Keratinocyte (primary cell): ENCODE data around the gene SLC9A4.

Experiments used
- EZH2 ChIP-seq: IDR thresholded peaks from one replicate; pipeline ENCODE4 v1.6.1; 2012; ENCODE audit warnings: inconsistent platforms, mild to moderate bottlenecking, low read length, moderate library complexity
- TF ChIP-seq, protein P1 (sequence below), 3 experiments: IDR thresholded peaks in 1 of 3; conservative IDR thresholded peaks in 1 of 3; optimal IDR thresholded peaks in 1 of 3; 2 replicates in 2 of 3; 3 replicates in 1 of 3; pipeline versions ENCODE3 to v1.5.1; 2011; ENCODE audit warnings: low read length in 3 of 3, mild to moderate bottlenecking in 3 of 3, moderate library complexity in 2 of 3, control low read depth in 1 of 3, inconsistent platforms in 1 of 3; ENCODE audit not compliant: insufficient read depth in 2 of 3; ENCODE audit errors: extremely low read depth in 1 of 3

DNA sequence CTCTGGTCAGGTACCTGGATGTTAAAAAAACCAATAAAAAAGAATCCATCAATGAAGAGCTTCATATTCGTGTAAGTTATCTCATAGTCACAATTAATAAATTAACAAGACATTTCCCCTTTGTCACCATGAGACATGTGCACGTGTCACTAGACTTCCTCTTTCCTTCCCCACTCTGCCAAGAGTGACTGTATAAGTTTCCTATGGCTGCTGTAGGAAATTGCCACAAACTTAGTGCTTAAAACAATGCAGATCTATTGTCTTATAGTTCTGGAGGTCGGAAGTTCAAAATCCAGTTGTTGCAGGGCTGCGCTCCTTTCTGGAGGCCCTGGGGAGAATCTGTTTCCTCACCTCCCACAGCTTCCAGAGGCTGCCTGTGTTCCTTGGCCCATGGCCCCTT, 35.8 kb downstream of the SLC9A4 start:
- TF ChIP-seq, protein P1, sequence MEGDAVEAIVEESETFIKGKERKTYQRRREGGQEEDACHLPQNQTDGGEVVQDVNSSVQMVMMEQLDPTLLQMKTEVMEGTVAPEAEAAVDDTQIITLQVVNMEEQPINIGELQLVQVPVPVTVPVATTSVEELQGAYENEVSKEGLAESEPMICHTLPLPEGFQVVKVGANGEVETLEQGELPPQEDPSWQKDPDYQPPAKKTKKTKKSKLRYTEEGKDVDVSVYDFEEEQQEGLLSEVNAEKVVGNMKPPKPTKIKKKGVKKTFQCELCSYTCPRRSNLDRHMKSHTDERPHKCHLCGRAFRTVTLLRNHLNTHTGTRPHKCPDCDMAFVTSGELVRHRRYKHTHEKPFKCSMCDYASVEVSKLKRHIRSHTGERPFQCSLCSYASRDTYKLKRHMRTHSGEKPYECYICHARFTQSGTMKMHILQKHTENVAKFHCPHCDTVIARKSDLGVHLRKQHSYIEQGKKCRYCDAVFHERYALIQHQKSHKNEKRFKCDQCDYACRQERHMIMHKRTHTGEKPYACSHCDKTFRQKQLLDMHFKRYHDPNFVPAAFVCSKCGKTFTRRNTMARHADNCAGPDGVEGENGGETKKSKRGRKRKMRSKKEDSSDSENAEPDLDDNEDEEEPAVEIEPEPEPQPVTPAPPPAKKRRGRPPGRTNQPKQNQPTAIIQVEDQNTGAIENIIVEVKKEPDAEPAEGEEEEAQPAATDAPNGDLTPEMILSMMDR (optimal IDR thresholded peaks at IDR 0.05 in 1 of 3, IDR thresholded peaks at IDR 0.05 in 1 of 3, conservative IDR thresholded peaks at IDR 0.05 in 1 of 3; ENCODE audit: extremely low read depth in 1 of 3, insufficient read depth in 2 of 3, low read length in 3 of 3), result no peak
- no peak for TF ChIP-seq EZH2
